HCT116 (cell line): Measurements from ENCODE around the gene PLEKHM1. TPM values are rescaled to one million over a fixed set of nuclear protein-coding genes. Genes with fewer than 3 reads are reported as not detected.

ENCODE experiments used
- ATAC-seq: fragments of 200-7000 bp; cut with Tn5 transposase; 2 replicates; pipeline ENCODE4 v1.9.1; 2020; ENCODE audit warnings: mild to moderate bottlenecking, moderate library complexity
- BruUV-seq: library from RNA; stranded (reverse); fragments of 400-500 nt; replicated peaks from 2 replicates; lab custom pipeline; 2021; lab: Mats Ljungman, UMichigan
- CTCF ChIA-PET: fragments of 300-600 bp; sonication (Branson Sonifier 250); formaldehyde crosslinking; loops from one replicate; lab custom pipeline; 2021; ENCODE audit warnings: antibody characterized with exemption; lab: Charles Lee
- POLR2A ChIA-PET: fragments of 300-600, 350-600 bp; sonication (Branson Sonifier 250); formaldehyde crosslinking; loops from one replicate; lab custom pipeline; 2021; ENCODE audit warnings: antibody characterized with exemption; lab: Charles Lee
- RAD21 ChIA-PET, 2 experiments: fragments of 300-600 bp; sonication (Branson Sonifier 250); formaldehyde crosslinking; loops; one replicate each; lab custom pipeline; 2023; ENCODE audit warnings: low total read pairs in 2 of 2; ENCODE audit not compliant: uncharacterized antibody in 2 of 2, unreplicated experiment in 2 of 2, low non-redundant PET in 1 of 2; lab: Charles Lee
- DNase-seq: peaks from one replicate; pipeline ENCODE4 v3.0.0-alpha.2; 2010; ENCODE audit warnings: low read depth, low spot score
- H2AFZ ChIP-seq: fragments of 200-600 bp; shearing (Covaris generic), sonication (generic); 2 replicates; pipeline ENCODE4 v1.6.1; 2017; ENCODE audit warnings: low read depth, mixed run types, mixed read lengths, antibody characterized with exemption, low read length; ENCODE audit not compliant: poor library complexity, severe bottlenecking
- H3K27ac ChIP-seq: 2 replicates; pipeline ENCODE4 v1.5.1; 2012; ENCODE audit warnings: low read depth, low read length
- H3K27me3 ChIP-seq: fragments of 200-600 bp; sonication (generic); 2 replicates; pipeline ENCODE4 v1.6.1; 2016; ENCODE audit warnings: mixed run types, low read length, mixed read lengths; ENCODE audit not compliant: insufficient read depth
- H3K36me3 ChIP-seq, 2 experiments: fragments of 200-500 bp in 1 of 2; fragments of 200-600 bp in 1 of 2; sonication (Bioruptor generic) in 1 of 2; sonication (generic) in 1 of 2; 2 replicates each; pipeline versions ENCODE4 v1.5.1 to v1.6.1; 2014 to 2016; ENCODE audit warnings: low read length in 2 of 2, inconsistent platforms in 1 of 2, mixed read lengths in 1 of 2, mixed run types in 1 of 2; ENCODE audit not compliant: insufficient read depth in 2 of 2, control insufficient read depth in 1 of 2
- H3K4me1 ChIP-seq, 2 experiments: fragments of 200-600 bp in 1 of 2; sonication (generic) in 1 of 2; 2 replicates each; pipeline versions ENCODE4 v1.5.1 to v1.6.1; 2012 to 2017; ENCODE audit warnings: low read length in 2 of 2, inconsistent platforms in 1 of 2, mild to moderate bottlenecking in 1 of 2, mixed read lengths in 1 of 2, mixed run types in 1 of 2, moderate library complexity in 1 of 2; ENCODE audit not compliant: insufficient read depth in 2 of 2, control insufficient read depth in 1 of 2
- H3K4me2 ChIP-seq: fragments of 200-600 bp; sonication (generic); 2 replicates; pipeline ENCODE4 v1.6.1; 2017; ENCODE audit warnings: mixed run types, low read length, mixed read lengths
- H3K4me3 ChIP-seq, 2 experiments: fragments of 200-600 bp in 1 of 2; sonication (generic) in 1 of 2; replicated peaks in 1 of 2; 2 replicates each; pipeline ENCODE4 v1.5.1; 2011 to 2016; ENCODE audit warnings: low read length in 2 of 2, control low read depth in 1 of 2, low read depth in 1 of 2, mild to moderate bottlenecking in 1 of 2, mixed read lengths in 1 of 2, mixed run types in 1 of 2
- H3K79me2 ChIP-seq: fragments of 200-600 bp; sonication (generic); 2 replicates; pipeline ENCODE4 v1.6.1; 2017; ENCODE audit warnings: mild to moderate bottlenecking, mixed run types, low read length, moderate library complexity, mixed read lengths; ENCODE audit not compliant: insufficient read depth
- H3K9ac ChIP-seq: fragments of 200-600 bp; sonication (generic); 2 replicates; pipeline ENCODE4 v1.6.1; 2016; ENCODE audit warnings: low read length, mixed read lengths
- H3K9me2 ChIP-seq: fragments of 200-600 bp; sonication (generic), shearing (Covaris generic); 2 replicates; pipeline ENCODE4 v1.6.1; 2017; ENCODE audit warnings: mixed run types, mild to moderate bottlenecking, moderate library complexity; ENCODE audit not compliant: insufficient read depth
- H3K9me3 ChIP-seq, 2 experiments: fragments of 200-500 bp in 1 of 2; fragments of 200-600 bp in 1 of 2; sonication (Bioruptor generic) in 1 of 2; sonication (generic) in 1 of 2; 2 replicates each; pipeline ENCODE4 v1.6.1; 2014 to 2017; ENCODE audit warnings: low read length in 2 of 2, mixed read lengths in 2 of 2, inconsistent platforms in 1 of 2, low read depth in 1 of 2, mild to moderate bottlenecking in 1 of 2, mixed run types in 1 of 2, moderate library complexity in 1 of 2; ENCODE audit not compliant: control insufficient read depth in 1 of 2, insufficient read depth in 1 of 2
- H4K20me1 ChIP-seq: fragments of 200-600 bp; sonication (generic), shearing (Covaris generic); 2 replicates; pipeline ENCODE4 v1.6.1; 2017; ENCODE audit warnings: mixed run types, mild to moderate bottlenecking, moderate library complexity; ENCODE audit not compliant: insufficient read depth
- CTCF ChIP-seq, 3 experiments: fragments of 200-600 bp in 1 of 3; sonication (generic) in 1 of 3; IDR thresholded peaks in 2 of 3; conservative IDR thresholded peaks in 1 of 3; 2 replicates each; pipeline ENCODE4 v1.5.1; 2012 to 2017; ENCODE audit warnings: low read depth in 2 of 3, low read length in 2 of 3, antibody characterized with exemption in 1 of 3, borderline replicate concordance in 1 of 3, control low read depth in 1 of 3, mild to moderate bottlenecking in 1 of 3, mixed read lengths in 1 of 3, mixed run types in 1 of 3, moderate library complexity in 1 of 3; ENCODE audit not compliant: insufficient read depth in 1 of 3
- ELF1 ChIP-seq: IDR thresholded peaks from 2 replicates; pipeline ENCODE4 v1.6.1; 2012; ENCODE audit warnings: low read depth, borderline replicate concordance
- EZH2phosphoT487 ChIP-seq: fragments of 200-600 bp; IDR thresholded peaks from 2 replicates; pipeline ENCODE4 v1.6.1; 2018; ENCODE audit warnings: antibody characterized with exemption, borderline replicate concordance
- JUND ChIP-seq: IDR thresholded peaks from 2 replicates; pipeline ENCODE4 v1.6.1; 2012
- POLR2A ChIP-seq: IDR thresholded peaks from 2 replicates; pipeline ENCODE4 v1.7.0; 2011; ENCODE audit warnings: borderline replicate concordance; ENCODE audit not compliant: insufficient read depth, insufficient read length; ENCODE audit errors: extremely low read depth
- RAD21 ChIP-seq: IDR thresholded peaks from 2 replicates; pipeline ENCODE4 v1.6.1; 2012; ENCODE audit warnings: low read depth, mild to moderate bottlenecking
- SRF ChIP-seq: IDR thresholded peaks from 2 replicates; pipeline ENCODE4 v1.6.1; 2012; ENCODE audit warnings: low read depth
- intact Hi-C: fragments of 100-400 bp; cut with micrococcal nuclease; formaldehyde crosslinking; loops from 2 replicates; pipeline ENCODE4 v1.10.0; 2022
- total RNA-seq: library from RNA; stranded (reverse); gene quantifications from one replicate; pipeline ENCODE4 v1.2.1, GENCODE V29; 2021; ENCODE audit not compliant: unreplicated experiment

The PLEKHM1 gene
- total RNA-seq, 1 experiment from 2014 or later = 32.8 TPM

GRCh38 chr17:45409659-45410076 is 80.9 kb downstream of the PLEKHM1 start:
- Histone ChIP-seq H3K9ac (no peak overlapping the region), H4K20me1 (no peaks in the 10 kb centered on the region), H2AFZ (no peak overlapping the region), H3K4me2 (no peak overlapping the region), H3K4me1 (peaks cover 0 to 18% of the 10 kb centered on the region in 2 experiments; a peak in 1 of 4 replicates), H3K9me2 (no peaks in the 10 kb centered on the region), H3K79me2 (peaks cover 29% of the 10 kb centered on the region; the same call in 1 of the 2 replicates), H3K27me3 (no peaks in the 10 kb centered on the region), H3K9me3 (no peaks in the 10 kb centered on the region), H3K4me3 (no peak overlapping the region), H3K36me3 (peaks cover 0 to 3% of the 10 kb centered on the region in 2 experiments; a peak in 2 of 4 replicates), H3K27ac (no peak overlapping the region)
- no peak for TF ChIP-seq RAD21
- TF ChIP-seq EZH2phosphoT487 = no peak
- TF ChIP-seq JUND = no peak
- TF ChIP-seq SRF = no peak
- no peak for TF ChIP-seq CTCF (IDR thresholded peaks at IDR 0.05 in 2 of 3, conservative IDR thresholded peaks at IDR 0.05 in 1 of 3; ENCODE audit: borderline replicate concordance in 1 of 3, insufficient read depth in 1 of 3, low read depth in 2 of 3, low read length in 2 of 3)
- TF ChIP-seq POLR2A = no peak
- no peak for TF ChIP-seq ELF1
- ChIA-PET RAD21 (no interaction called here), CTCF (interaction anchor here (1.2 kb wide), 1 partner anchor 16 kb away, joined by 3 read pairs; no protein-coding TSS in a partner anchor), POLR2A (no interaction called here)
- ATAC-seq (no peak), DNase-seq (no peak)
- no TSS peak for BruUV-seq
- intact Hi-C loops = no loop called here
